SU-DHL-6 (cell line): ENCODE measurements around the gene CACNB2.

Experiments used
- H2AFZ ChIP-seq: fragments of 200-600 bp; sonication (generic); 2 replicates; pipeline ENCODE4 v1.6.1; 2014; ENCODE audit warnings: low read depth, mild to moderate bottlenecking, moderate library complexity, mixed read lengths, antibody characterized with exemption, low read length; ENCODE audit not compliant: severe bottlenecking
- H3F3A ChIP-seq: fragments of 200-600 bp; shearing (Covaris generic); 2 replicates; pipeline ENCODE4 v1.6.0; 2016; ENCODE audit warnings: antibody characterized with exemption, mild to moderate bottlenecking; ENCODE audit not compliant: insufficient read depth
- H3K27ac ChIP-seq: fragments of 200-600 bp; sonication (generic); 2 replicates; pipeline ENCODE4 v1.5.1; 2016; ENCODE audit warnings: low read depth, mild to moderate bottlenecking, low read length, moderate library complexity, mixed read lengths
- H3K27me3 ChIP-seq: fragments of 200-600 bp; sonication (generic), shearing (Covaris generic); 2 replicates; pipeline ENCODE4 v1.6.0; 2014; ENCODE audit warnings: mild to moderate bottlenecking, low read length
- H3K36me3 ChIP-seq: fragments of 200-600 bp; sonication (generic); 2 replicates; pipeline ENCODE4 v1.6.1; 2014; ENCODE audit warnings: mild to moderate bottlenecking, low read length, mixed read lengths
- H3K4me2 ChIP-seq: fragments of 300-600, 200-600 bp; shearing (Covaris generic), sonication (generic); 2 replicates; pipeline ENCODE4 v1.6.0; 2014; ENCODE audit warnings: low read length, low read depth, mild to moderate bottlenecking; ENCODE audit not compliant: poor library complexity, severe bottlenecking
- H3K4me3 ChIP-seq: fragments of 200-600 bp; sonication (generic); 2 replicates; pipeline ENCODE4 v1.5.1; 2014; ENCODE audit warnings: antibody characterized with exemption, low read length, mild to moderate bottlenecking, mixed read lengths; ENCODE audit not compliant: insufficient read depth, poor library complexity, severe bottlenecking
- H3K79me2 ChIP-seq: fragments of 200-600 bp; sonication (generic); 2 replicates; pipeline ENCODE4 v1.6.1; 2014; ENCODE audit warnings: mild to moderate bottlenecking, low read length, moderate library complexity; ENCODE audit not compliant: insufficient read depth
- H3K9ac ChIP-seq: fragments of 200-600 bp; sonication (generic); 2 replicates; pipeline ENCODE4 v1.7.0; 2014; ENCODE audit warnings: mild to moderate bottlenecking, low read length
- H3K9me2 ChIP-seq: fragments of 200-600 bp; sonication (generic); replicated peaks from 2 replicates; pipeline ENCODE4 v1.6.1; 2014; ENCODE audit warnings: low read length; ENCODE audit not compliant: insufficient read depth
- H3K9me3 ChIP-seq: fragments of 200-600 bp; sonication (generic); 2 replicates; pipeline ENCODE4 v1.6.1; 2014; ENCODE audit warnings: low read length, mixed read lengths; ENCODE audit not compliant: insufficient read depth
- H4K20me1 ChIP-seq: fragments of 200-600 bp; sonication (generic); 2 replicates; pipeline ENCODE4 v1.6.1; 2014; ENCODE audit warnings: low read depth, mild to moderate bottlenecking, antibody characterized with exemption, low read length, moderate library complexity, mixed read lengths
- CTCF ChIP-seq: fragments of 200-600 bp; sonication (generic); IDR thresholded peaks from one replicate; pipeline ENCODE4 v1.5.1; 2017; ENCODE audit warnings: antibody characterized with exemption, mild to moderate bottlenecking, low read length, moderate library complexity; ENCODE audit not compliant: insufficient read depth, poor library complexity, severe bottlenecking
- EZH2phosphoT487 ChIP-seq: fragments of 200-600 bp; sonication (generic), shearing (Covaris generic); conservative IDR thresholded peaks from 2 replicates; pipeline ENCODE4 v1.6.1; 2018; ENCODE audit warnings: mild to moderate bottlenecking, antibody characterized with exemption, low read length, moderate library complexity, mixed read lengths

The CACNB2 gene

GRCh38 chr10:18378766-18379165, 238.5 kb downstream of the CACNB2 start:
- TF ChIP-seq CTCF (no peak), EZH2phosphoT487 (no peak)
- no peak overlapping the region for H3K9ac ChIP-seq
- no peaks in the 10 kb centered on the region for H3K9me3 ChIP-seq
- no peaks in the 10 kb centered on the region for H3K36me3 ChIP-seq
- no peak overlapping the region for H2AFZ ChIP-seq
- H4K20me1 ChIP-seq: no peaks in the 10 kb centered on the region
- no peaks in the 10 kb centered on the region for H3K9me2 ChIP-seq
- no peak overlapping the region for H3K27ac ChIP-seq
- no peak overlapping the region for H3K4me2 ChIP-seq
- no peaks in the 10 kb centered on the region for H3K27me3 ChIP-seq
- no peaks in the 10 kb centered on the region for H3F3A ChIP-seq
- no peak overlapping the region for H3K4me3 ChIP-seq
- H3K79me2 ChIP-seq: no peaks in the 10 kb centered on the region

DNA sequence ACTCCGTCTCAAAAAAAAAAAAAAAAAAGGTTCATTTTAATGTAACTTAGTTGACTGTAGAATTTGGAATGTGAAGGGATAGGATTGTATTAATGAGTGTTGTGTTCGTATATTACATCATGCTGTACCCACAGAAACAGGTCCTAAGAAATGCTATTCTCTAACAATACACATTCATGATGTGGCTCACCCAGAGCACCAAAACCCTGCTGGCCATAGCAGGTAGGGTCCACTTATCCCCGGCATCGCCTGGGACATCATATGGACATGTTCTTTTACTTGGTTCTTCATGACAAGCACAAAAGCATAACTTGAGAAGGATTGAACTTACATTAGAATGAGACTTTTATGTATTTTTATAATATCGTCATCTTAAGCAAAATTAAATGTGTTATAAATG, 241.5 kb downstream of the CACNB2 start:
- Histone ChIP-seq H3K79me2 (no peaks in the 10 kb centered on the region), H4K20me1 (no peaks in the 10 kb centered on the region), H3K4me3 (no peak overlapping the region), H3K36me3 (no peaks in the 10 kb centered on the region), H3K27me3 (no peaks in the 10 kb centered on the region), H3K9me2 (no peaks in the 10 kb centered on the region), H2AFZ (no peak overlapping the region), H3K27ac (no peak overlapping the region), H3K4me2 (no peak overlapping the region), H3F3A (no peaks in the 10 kb centered on the region), H3K9me3 (no peaks in the 10 kb centered on the region), H3K9ac (no peak overlapping the region)
- no peak for TF ChIP-seq CTCF
- no peak for TF ChIP-seq EZH2phosphoT487

DNA sequence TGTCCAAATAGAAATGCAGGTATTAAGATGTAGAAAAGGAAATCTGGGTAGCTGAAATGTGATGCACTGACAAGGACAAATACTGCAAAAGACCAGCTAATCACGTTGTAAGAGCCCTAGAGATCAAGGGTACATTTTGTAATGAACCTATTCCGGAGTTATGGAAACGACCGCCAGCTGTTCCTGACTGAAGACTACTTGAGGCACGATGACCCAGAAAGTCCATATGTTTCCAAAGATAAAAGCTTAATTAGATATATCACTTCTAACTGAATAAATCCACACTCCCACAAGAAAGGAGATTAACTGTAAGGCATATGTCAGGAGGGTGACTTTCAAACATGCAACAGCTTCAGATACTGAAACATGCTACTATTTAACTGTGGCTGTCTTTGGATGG, 257.7 kb downstream of the CACNB2 start:
- Histone ChIP-seq H3K9me3 (no peaks in the 10 kb centered on the region), H4K20me1 (no peaks in the 10 kb centered on the region), H3K27me3 (no peaks in the 10 kb centered on the region), H3K9ac (no peak overlapping the region), H2AFZ (no peak overlapping the region), H3K79me2 (no peaks in the 10 kb centered on the region), H3K36me3 (no peaks in the 10 kb centered on the region), H3K27ac (no peak overlapping the region), H3K4me3 (no peak overlapping the region), H3K9me2 (no peaks in the 10 kb centered on the region), H3K4me2 (no peak overlapping the region), H3F3A (no peaks in the 10 kb centered on the region)
- TF ChIP-seq CTCF: no peak
- no peak for TF ChIP-seq EZH2phosphoT487

- H3K36me3 ChIP-seq: no peaks in the 10 kb centered on the region
- H3K4me3 ChIP-seq: no peak overlapping the region
- no peaks in the 10 kb centered on the region for H4K20me1 ChIP-seq
- H3K79me2 ChIP-seq: no peaks in the 10 kb centered on the region
- no peak overlapping the region for H2AFZ ChIP-seq
- H3K27me3 ChIP-seq: no peaks in the 10 kb centered on the region
- no peak overlapping the region for H3K4me2 ChIP-seq
- no peak for TF ChIP-seq CTCF
- no peak for TF ChIP-seq EZH2phosphoT487
- H3K9me2 ChIP-seq: no peaks in the 10 kb centered on the region
- H3K27ac ChIP-seq: no peak overlapping the region
- H3F3A ChIP-seq: no peaks in the 10 kb centered on the region
- no peaks in the 10 kb centered on the region for H3K9me3 ChIP-seq
- H3K9ac ChIP-seq: no peak overlapping the region
Measured at GRCh38 chr10:18399158-18399557, 258.9 kb downstream of the CACNB2 start.
